ENCODE data around the gene AKTIP.

AKTIP gene

DNA sequence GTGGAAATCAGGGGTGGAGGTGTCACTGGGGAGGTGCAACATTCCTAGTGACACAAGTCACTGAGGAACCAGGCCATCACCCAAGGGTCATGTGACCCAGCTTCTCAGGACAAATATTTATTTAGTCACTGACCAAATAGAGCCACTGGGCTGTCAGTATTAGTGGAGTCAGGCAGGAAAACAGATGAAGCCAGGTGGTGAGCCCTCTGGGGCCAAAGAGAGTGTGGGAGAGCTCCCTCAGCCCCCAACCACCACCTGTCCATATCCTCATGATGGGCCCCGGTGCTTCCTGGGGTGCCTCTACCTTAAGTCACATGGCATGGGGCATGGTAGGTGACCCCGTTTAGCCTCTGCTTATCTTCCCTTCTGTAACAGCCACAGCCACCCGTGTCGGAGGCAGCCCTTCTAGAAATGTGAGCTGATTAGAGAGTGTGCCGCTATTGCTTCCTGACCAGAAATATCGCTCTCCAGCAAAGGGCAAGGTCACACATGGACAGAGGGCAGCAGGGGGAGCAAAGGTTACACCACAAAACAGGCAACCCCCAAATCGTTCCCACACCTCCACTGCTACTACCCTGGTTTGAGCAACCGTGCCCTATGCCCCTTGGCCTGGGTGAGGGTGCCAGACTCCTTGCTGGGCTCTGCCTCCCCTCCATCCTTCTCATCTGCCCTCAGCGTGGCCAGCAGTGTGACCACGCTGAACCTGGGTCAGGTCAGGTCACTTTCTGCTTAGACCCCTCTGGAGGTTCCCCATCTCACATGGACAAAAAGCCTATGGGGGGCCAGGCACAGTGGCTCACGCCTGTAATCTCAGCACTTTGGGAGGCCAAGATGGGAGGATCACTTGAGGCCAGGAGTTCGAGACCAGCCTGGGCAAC is 8.6 kb upstream of the AKTIP start:
- Histone ChIP-seq H3K27me3 (ENCODE audit: control insufficient read depth, insufficient read depth, low read length) (no peaks in the 10 kb centered on the region), H3K4me1 (ENCODE audit: control insufficient read depth, insufficient read depth, low read length) (peaks cover 2% of the 10 kb centered on the region), H3K9me3 (ENCODE audit: control insufficient read depth, insufficient read depth, low read length) (no peaks in the 10 kb centered on the region), H3K36me3 (ENCODE audit: control insufficient read depth, insufficient read depth, low read length) (no peaks in the 10 kb centered on the region), H3K4me3 (ENCODE audit: low read depth, low read length) (no peak overlapping the region), H3K9ac (ENCODE audit: low read depth, low read length) (no peak overlapping the region)

DNA sequence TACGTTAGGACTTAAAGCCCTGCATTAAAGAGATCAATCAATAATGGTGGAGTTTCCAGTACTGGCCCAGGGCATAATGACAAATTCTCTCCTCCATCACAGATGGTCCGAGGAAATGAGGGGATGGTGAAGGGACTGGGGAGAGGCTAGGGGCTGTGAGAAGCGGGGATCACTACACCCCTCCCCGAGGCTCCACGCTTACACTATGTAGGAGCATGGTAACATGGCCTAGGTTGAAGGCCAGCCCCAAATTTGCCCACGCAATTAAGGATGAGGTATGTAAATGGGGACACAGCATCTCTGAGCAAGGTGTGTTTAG is 8.0 kb upstream of the AKTIP start:
- H3K4me3 ChIP-seq (ENCODE audit: low read depth, low read length) = no peak overlapping the region
- peaks cover 2% of the 10 kb centered on the region for H3K4me1 ChIP-seq (ENCODE audit: control insufficient read depth, insufficient read depth, low read length)
- no peaks in the 10 kb centered on the region for H3K36me3 ChIP-seq (ENCODE audit: control insufficient read depth, insufficient read depth, low read length)
- no peak overlapping the region for H3K9ac ChIP-seq (ENCODE audit: low read depth, low read length)
- H3K27me3 ChIP-seq (ENCODE audit: control insufficient read depth, insufficient read depth, low read length) = no peaks in the 10 kb centered on the region
- H3K9me3 ChIP-seq (ENCODE audit: control insufficient read depth, insufficient read depth, low read length) = no peaks in the 10 kb centered on the region

DNA sequence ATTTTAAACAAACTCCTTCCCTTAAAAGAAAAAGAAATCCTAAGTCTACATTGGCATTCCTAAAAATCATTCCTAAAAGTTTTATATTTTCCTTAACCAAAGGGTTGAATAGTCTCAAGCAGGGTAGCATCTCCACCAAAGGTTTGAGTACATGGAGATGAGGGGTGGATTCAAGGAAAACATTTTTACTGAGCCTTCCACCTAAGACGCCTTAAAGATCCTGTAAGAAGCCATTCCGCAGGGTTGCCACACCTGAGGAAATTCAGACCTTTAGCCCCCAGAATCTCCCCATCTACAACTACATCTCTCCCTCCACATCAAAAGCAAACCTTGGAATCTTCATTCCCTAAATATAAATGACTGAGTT is 7.7 kb upstream of the AKTIP start:
- peaks cover 2% of the 10 kb centered on the region for H3K4me1 ChIP-seq (ENCODE audit: control insufficient read depth, insufficient read depth, low read length)

DNA sequence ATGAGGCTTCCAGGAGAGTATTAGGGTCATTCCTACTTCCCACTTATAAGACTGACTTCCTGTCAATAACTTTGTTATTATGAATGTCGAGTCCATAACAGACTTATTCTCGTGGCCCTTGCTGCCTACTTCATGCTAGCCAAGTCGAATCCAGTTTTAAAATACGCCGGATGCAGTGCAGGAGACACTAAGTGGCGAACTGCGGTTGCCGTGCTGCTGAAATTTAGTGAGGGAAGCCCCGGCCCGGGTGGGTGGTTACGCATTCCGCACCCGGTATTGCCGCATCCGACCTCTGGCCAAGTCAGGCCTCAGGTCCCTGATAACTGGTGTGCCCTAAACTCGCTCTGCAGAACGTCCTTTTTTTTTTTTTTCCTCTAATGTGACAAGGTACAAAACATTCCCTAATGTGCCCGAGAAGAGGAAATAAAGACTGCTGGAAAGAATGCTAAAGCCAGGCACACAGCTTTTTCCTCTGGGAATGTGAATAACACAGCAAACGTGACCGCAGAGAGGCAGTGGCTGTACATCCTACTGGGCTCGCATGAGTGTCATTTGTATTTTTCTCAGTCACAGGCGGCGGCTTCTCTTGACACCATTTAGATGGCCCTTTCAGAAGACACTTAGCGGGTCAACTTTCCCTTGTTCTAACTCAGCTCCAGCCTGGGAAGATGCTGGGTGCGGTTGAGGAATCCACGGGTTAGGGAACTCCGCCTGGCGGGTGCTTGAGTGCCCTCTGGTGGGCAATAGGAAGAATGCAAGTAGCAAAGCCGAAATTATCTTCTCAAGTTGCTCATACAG is 7.1 kb upstream of the AKTIP start:
- no peak overlapping the region for H3K4me3 ChIP-seq (ENCODE audit: low read depth, low read length)
- H3K36me3 ChIP-seq (ENCODE audit: control insufficient read depth, insufficient read depth, low read length) = no peaks in the 10 kb centered on the region
- H3K27me3 ChIP-seq (ENCODE audit: control insufficient read depth, insufficient read depth, low read length) = no peaks in the 10 kb centered on the region
- no peak overlapping the region for H3K9ac ChIP-seq (ENCODE audit: low read depth, low read length)
- H3K9me3 ChIP-seq (ENCODE audit: control insufficient read depth, insufficient read depth, low read length) = no peaks in the 10 kb centered on the region
- peaks cover 2% of the 10 kb centered on the region for H3K4me1 ChIP-seq (ENCODE audit: control insufficient read depth, insufficient read depth, low read length)

More for the DNA sequence above, 7.7 kb upstream of the AKTIP start:
- Histone ChIP-seq H3K36me3 (ENCODE audit: control insufficient read depth, insufficient read depth, low read length) (no peaks in the 10 kb centered on the region), H3K9me3 (ENCODE audit: control insufficient read depth, insufficient read depth, low read length) (no peaks in the 10 kb centered on the region), H3K9ac (ENCODE audit: low read depth, low read length) (no peak overlapping the region), H3K27me3 (ENCODE audit: control insufficient read depth, insufficient read depth, low read length) (no peaks in the 10 kb centered on the region), H3K4me3 (ENCODE audit: low read depth, low read length) (no peak overlapping the region)

DNA sequence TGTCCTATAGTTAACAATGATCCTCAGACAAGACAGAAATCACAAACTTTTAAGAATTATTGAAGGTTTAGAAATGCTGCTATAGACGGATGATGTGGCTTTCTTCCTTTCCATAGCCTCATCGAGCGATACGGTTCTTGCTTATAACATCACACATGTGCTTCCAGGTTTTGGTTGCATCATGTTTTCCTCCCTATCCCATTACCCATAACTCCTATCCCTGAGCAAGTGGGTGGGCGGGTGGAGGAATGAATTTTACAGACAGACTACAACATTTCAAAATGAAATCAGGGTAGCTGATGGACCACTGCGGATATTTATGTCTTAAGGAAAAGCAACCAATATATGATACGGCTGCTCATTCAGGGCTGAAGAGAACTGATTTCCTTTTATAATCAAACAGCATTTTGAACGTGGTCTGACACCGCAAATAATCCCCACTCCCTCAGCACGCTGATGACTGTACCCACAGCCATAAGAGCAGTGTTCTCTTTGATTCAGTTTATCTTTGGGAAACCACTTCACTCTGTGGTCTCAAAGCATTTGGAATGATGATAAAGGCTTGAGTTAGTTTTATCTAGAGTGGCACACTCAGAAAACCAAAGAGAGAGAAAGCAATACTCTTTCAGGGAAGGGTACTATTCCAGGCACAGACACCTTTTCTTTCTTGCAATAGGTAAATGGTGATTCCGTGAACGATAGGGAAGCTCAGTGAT is 4.6 kb upstream of the AKTIP start:
- no peak overlapping the region for H3K9ac ChIP-seq (ENCODE audit: low read depth, low read length)
- H3K4me3 ChIP-seq (ENCODE audit: low read depth, low read length) = no peak overlapping the region
- no peaks in the 10 kb centered on the region for H3K27me3 ChIP-seq (ENCODE audit: control insufficient read depth, insufficient read depth, low read length)
- peaks cover 2% of the 10 kb centered on the region for H3K4me1 ChIP-seq (ENCODE audit: control insufficient read depth, insufficient read depth, low read length)
- no peaks in the 10 kb centered on the region for H3K36me3 ChIP-seq (ENCODE audit: control insufficient read depth, insufficient read depth, low read length)
- H3K9me3 ChIP-seq (ENCODE audit: control insufficient read depth, insufficient read depth, low read length) = no peaks in the 10 kb centered on the region

DNA sequence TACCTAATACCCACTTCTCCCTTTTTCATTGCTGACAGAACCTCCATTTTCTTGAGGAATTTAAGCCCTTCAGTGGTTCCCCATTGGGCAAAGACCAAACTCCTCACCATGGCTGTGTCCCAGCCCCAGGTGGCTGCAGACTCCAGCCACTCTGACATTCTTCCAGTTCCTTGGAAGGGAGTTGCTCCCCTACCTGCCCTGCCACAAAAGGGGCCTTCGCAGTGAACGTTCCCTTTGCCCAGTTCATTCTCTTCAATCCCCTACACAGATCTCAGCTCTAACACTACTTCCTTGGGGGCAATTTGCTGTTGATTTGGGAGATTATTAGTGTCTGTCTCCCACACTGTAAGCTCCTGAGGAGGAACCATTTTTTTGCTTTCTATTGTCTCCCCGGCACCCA is 3.2 kb upstream of the AKTIP start:
- Histone ChIP-seq H3K4me3 (ENCODE audit: low read depth, low read length) (no peak overlapping the region), H3K27me3 (ENCODE audit: control insufficient read depth, insufficient read depth, low read length) (no peaks in the 10 kb centered on the region), H3K36me3 (ENCODE audit: control insufficient read depth, insufficient read depth, low read length) (no peaks in the 10 kb centered on the region), H3K9ac (ENCODE audit: low read depth, low read length) (no peak overlapping the region), H3K9me3 (ENCODE audit: control insufficient read depth, insufficient read depth, low read length) (no peaks in the 10 kb centered on the region), H3K4me1 (ENCODE audit: control insufficient read depth, insufficient read depth, low read length) (peaks cover 7% of the 10 kb centered on the region)

DNA sequence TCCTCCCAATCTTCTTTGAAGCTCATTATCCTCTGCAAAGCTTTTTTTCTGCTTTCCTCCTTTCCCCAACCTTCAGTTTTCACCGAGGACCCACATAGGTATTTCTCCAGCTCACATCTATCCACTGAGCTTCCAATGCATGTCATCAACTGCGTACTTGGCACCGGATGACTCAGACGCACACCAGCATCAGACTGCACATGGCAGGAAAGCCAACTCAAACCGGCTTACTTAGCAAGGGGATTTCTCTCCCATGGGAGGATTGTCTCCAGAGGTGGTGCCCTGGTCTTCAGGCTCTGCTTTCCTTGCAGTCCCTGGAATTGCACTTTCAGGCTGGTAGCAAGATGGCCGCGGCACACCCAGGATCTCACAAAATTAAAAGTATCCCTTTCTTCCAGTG is 1.7 kb upstream of the AKTIP start:
- Histone ChIP-seq H3K9me3 (ENCODE audit: control insufficient read depth, insufficient read depth, low read length) (no peaks in the 10 kb centered on the region), H3K9ac (ENCODE audit: low read depth, low read length) (no peak overlapping the region), H3K4me3 (ENCODE audit: low read depth, low read length) (peak overlapping the region; percentile 50), H3K4me1 (ENCODE audit: control insufficient read depth, insufficient read depth, low read length) (peaks cover 4% of the 10 kb centered on the region), H3K27me3 (ENCODE audit: control insufficient read depth, insufficient read depth, low read length) (no peaks in the 10 kb centered on the region), H3K36me3 (ENCODE audit: control insufficient read depth, insufficient read depth, low read length) (no peaks in the 10 kb centered on the region)

DNA sequence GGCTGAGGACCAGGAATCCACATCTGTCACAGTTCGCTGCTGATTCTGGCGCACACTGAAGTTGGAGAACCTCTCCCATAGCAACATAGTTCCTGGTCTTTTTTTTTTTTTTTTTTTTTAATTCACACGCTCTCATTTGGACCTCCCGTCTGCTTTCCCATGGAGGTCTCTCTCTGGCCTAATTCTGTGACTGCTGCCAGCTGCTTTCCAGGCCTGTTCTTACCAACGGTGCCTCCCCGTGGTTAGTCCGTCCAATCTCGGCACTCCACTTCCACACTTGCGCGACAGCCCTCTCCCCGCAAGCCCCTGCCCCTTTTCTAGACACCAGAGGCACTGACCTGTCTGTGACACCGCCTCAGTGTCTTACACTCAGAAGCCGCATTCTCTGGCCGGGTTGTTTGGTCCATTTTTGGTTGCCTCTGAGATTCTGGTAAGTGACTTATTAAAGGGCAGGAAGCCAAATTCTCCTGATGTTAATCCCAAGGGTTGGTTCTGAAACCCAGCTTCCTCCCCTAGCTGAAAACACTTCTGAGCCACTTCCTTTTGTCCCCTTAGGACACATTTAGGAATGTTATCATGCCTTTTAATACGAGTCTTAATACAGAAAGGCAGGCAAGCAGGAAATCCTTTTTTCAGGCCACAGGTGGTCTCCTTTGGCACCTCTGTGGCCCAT is 1.1 kb upstream of the AKTIP start:
- Histone ChIP-seq H3K4me1 (ENCODE audit: control insufficient read depth, insufficient read depth, low read length) (peaks cover 4% of the 10 kb centered on the region), H3K9me3 (ENCODE audit: control insufficient read depth, insufficient read depth, low read length) (no peaks in the 10 kb centered on the region), H3K9ac (ENCODE audit: low read depth, low read length) (no peak overlapping the region), H3K36me3 (ENCODE audit: control insufficient read depth, insufficient read depth, low read length) (no peaks in the 10 kb centered on the region), H3K4me3 (ENCODE audit: low read depth, low read length) (peak overlapping the region; percentile 50), H3K27me3 (ENCODE audit: control insufficient read depth, insufficient read depth, low read length) (no peaks in the 10 kb centered on the region)

DNA sequence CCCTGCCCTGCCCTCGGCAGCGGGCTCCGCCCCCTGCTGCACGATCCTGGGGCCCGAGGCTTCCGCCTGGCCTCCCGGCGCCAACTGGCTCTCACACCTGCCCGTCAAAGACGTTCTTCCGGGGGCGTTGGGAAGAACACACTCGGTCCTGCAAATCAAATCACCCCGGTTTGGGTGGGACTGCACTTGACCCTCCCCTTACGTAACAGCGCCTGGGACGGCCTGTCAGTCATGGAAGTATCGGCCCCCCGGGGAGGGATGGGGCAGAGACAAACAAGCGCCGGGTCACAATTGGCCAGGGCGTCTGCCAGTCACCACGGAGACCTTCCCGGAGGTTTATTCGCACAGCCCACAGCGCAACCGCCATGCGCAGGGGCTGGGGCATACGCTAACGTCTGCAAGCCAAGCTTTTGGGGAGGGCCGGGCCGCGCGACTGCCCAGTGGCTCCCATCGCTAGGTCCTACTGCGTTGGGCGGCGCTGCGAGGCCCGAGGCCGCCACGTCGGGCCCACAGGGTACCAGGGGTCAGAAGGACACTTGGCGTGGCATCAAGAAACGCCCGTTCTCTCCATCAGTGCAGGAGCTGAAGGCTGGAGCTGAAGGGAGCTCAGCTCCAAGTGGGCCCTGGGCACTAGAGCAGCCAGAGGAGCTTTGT is 388 bp upstream of the AKTIP start:
- no peaks in the 10 kb centered on the region for H3K9me3 ChIP-seq (ENCODE audit: control insufficient read depth, insufficient read depth, low read length)
- peaks cover 4% of the 10 kb centered on the region for H3K4me1 ChIP-seq (ENCODE audit: control insufficient read depth, insufficient read depth, low read length)
- H3K27me3 ChIP-seq (ENCODE audit: control insufficient read depth, insufficient read depth, low read length) = no peaks in the 10 kb centered on the region
- no peaks in the 10 kb centered on the region for H3K36me3 ChIP-seq (ENCODE audit: control insufficient read depth, insufficient read depth, low read length)
- peak overlapping the region; percentile 77 for H3K4me3 ChIP-seq (ENCODE audit: low read depth, low read length)
- H3K9ac ChIP-seq (ENCODE audit: low read depth, low read length) = no peak overlapping the region

DNA sequence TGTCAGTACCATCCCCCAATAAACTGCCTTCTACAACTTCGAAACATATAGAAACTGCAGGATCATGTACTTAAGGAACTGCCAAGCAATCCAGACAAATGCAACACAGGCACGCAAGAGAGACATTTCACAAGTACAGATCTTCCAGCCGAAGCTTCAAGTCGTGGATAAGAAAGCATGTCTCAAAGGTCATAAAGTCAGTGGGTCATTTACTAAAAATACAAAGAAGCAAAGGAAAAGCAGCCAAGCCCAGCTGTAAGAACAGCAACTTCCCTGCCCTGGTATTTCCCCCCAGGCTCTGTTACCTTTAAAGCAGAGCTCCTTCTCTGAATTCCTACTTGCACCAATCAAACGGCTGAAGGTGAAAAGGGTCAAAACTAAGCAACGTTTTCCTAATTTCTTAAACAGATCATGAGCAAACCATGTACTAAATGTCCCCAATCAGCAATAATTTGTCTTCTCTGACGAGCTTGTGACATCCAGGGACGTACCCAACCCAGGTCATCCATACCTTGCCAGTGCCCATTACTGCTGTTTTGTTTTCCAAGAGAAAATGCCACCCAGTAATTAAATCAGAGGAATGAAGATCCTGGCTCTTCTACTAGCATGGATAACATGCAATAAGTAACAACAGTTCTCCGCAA is 1.7 kb downstream of the AKTIP start:
- H3K36me3 ChIP-seq (ENCODE audit: control insufficient read depth, insufficient read depth, low read length) = no peaks in the 10 kb centered on the region
- no peaks in the 10 kb centered on the region for H3K27me3 ChIP-seq (ENCODE audit: control insufficient read depth, insufficient read depth, low read length)
- H3K4me1 ChIP-seq (ENCODE audit: control insufficient read depth, insufficient read depth, low read length) = peaks cover 4% of the 10 kb centered on the region
- no peak overlapping the region for H3K9ac ChIP-seq (ENCODE audit: low read depth, low read length)
- peak overlapping the region; percentile 70 for H3K4me3 ChIP-seq (ENCODE audit: low read depth, low read length)
- no peaks in the 10 kb centered on the region for H3K9me3 ChIP-seq (ENCODE audit: control insufficient read depth, insufficient read depth, low read length)

DNA sequence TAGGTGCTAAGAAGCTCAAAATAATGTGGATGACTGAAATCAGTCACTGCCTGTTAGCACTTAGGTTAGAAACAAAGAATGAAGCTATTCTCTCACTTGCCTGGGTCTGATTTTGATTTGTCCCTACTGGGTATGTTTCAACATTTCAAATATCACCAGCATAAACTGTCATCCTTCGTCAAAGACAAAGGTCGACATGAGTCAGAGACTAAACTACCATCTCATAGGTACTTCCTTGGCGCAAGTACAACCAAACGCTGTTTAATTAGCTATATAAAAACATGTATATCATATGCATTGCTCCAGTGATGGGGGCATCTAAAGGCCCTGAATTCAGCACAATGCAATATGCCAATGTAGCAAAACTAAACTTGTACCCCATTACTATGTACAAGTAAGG is 4.0 kb downstream of the AKTIP start:
- peaks cover 4% of the 10 kb centered on the region for H3K4me1 ChIP-seq (ENCODE audit: control insufficient read depth, insufficient read depth, low read length)
- no peak overlapping the region for H3K9ac ChIP-seq (ENCODE audit: low read depth, low read length)
- no peaks in the 10 kb centered on the region for H3K27me3 ChIP-seq (ENCODE audit: control insufficient read depth, insufficient read depth, low read length)
- peaks cover 5% of the 10 kb centered on the region for H3K36me3 ChIP-seq (ENCODE audit: control insufficient read depth, insufficient read depth, low read length)
- no peak overlapping the region for H3K4me3 ChIP-seq (ENCODE audit: low read depth, low read length)
- no peaks in the 10 kb centered on the region for H3K9me3 ChIP-seq (ENCODE audit: control insufficient read depth, insufficient read depth, low read length)
